Smooth muscle cell (in vitro differentiated cells): Measurements from ENCODE around the gene WIF1. TPM values are rescaled to one million over a fixed set of nuclear protein-coding genes. Genes with fewer than 3 reads are reported as not detected.

Source experiments
- polyA plus RNA-seq: library from polyadenylated mRNA; unstranded; fragments of >200 nt; fragmentation: Nextera tagmentation; extraction: Ambion mirVana; gene quantifications from 2 replicates; pipeline ENCODE4 v1.2.1, GENCODE V29; 2016
- small RNA-seq: library from RNA; depleted of rRNA; stranded (forward); fragments of <200 nt; gene quantifications from one replicate; pipeline ENCODE3, GENCODE V24; 2014
- total RNA-seq: library from RNA; depleted of rRNA; stranded (reverse); fragments of >200 nt; gene quantifications from 2 replicates; pipeline ENCODE4 v1.2.3, GENCODE V29; 2014

WIF1 gene
- total and polyA plus RNA-seq, 2 experiments from 2014 or later = 0.30 TPM; not detected in 1

Small RNA genes within 50 kb of the gene (small RNA-seq; reads per million reads assigned to genes)
- gene RNU6-166P = not detected

Other genes starting within 250 kb of the WIF1 start
- gene LEMD3, start 48.3 kb upstream of the WIF1 start, total RNA-seq = 53.1 and 55.1 TPM in 2 replicates
- 14.8 and 17.9 TPM in 2 replicates for gene LEMD3, start 48.3 kb upstream of the WIF1 start, polyA plus RNA-seq
- gene MSRB3, start 157.4 kb upstream of the WIF1 start, total RNA-seq = 63.1 and 91.8 TPM in 2 replicates
- 74.6 and 107 TPM in 2 replicates for gene MSRB3, start 157.4 kb upstream of the WIF1 start, polyA plus RNA-seq